OCI-LY7 (cell line): ENCODE measurements around the gene SPNS2.

Experiments
- CTCF ChIP-seq: fragments of 200-600 bp; sonication (generic); conservative IDR thresholded peaks from 2 replicates; pipeline ENCODE4 v1.5.1; 2014; ENCODE audit warnings: mild to moderate bottlenecking, antibody characterized with exemption, low read length, moderate library complexity, mixed read lengths
- EZH2phosphoT487 ChIP-seq: fragments of 200-600 bp; sonication (generic); IDR thresholded peaks from 2 replicates; pipeline ENCODE4 v1.6.1; 2018; ENCODE audit warnings: low read depth, borderline replicate concordance, mild to moderate bottlenecking, mixed run types, antibody characterized with exemption, low read length, moderate library complexity, mixed read lengths

GRCh38 chr17:4577386-4577993 is 78.8 kb downstream of the SPNS2 start:
- TF ChIP-seq CTCF (no peak), EZH2phosphoT487 (no peak)
